GM18508 (cell line): Measurements from ENCODE around the gene CHEK2.
"Not testable (repeated sequence)": the region's sequence is repeated elsewhere in the genome, so short reads cannot be mapped to it uniquely, and the experiment has no call there.

Experiments used
- ATAC-seq: cut with Tn5 transposase; IDR thresholded peaks from one replicate; pipeline ENCODE4 v1.9.1; 2021; ENCODE audit warnings: moderate number of reproducible peaks; ENCODE audit not compliant: insufficient read depth, unreplicated experiment

CHEK2 gene

DNA sequence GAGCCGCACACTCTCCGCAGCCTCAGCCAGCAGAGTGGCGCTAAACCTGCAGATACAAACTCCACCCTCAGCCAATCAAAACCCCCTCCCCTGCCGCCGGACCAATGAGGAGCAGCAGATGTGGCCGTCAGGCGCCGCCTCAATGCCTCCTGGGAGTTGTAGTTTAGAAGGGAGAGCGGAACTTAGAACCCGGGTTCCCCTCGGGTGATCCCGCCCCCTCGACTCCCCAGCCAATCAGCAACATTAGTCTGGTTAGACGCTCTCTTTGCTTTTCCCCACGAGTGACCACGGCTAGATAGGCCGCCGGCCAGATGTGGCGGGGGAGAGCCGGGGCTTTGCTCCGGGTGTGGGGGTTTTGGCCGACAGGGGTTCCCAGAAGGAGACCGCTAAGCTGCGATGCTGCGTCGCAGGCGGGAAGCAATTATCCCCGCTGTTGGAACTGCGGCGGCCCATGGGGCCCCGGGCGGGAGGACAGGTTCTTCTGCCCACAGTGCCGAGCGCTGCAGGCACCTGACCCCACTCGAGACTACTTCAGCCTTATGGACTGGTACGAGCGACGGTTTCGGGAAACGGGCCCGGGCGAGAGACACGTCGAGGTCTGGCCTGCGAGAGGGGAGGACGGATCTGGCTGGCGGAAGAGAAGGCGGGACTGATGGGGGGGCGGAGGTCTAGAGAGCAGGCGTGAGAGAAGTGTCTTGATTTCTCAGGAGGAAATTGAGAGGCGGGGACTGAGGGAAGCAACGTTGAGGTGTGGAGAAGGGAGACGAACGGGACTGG, at the start of gene CHEK2, which contains the start of gene HSCB:
TSS of gene CHEK2 (minus strand) at position 36 of the 777 bp plus-strand sequence. CDS start 7,099 bp downstream, outside the sequence.
TSS of gene HSCB (plus strand) at position 255 of the 777 bp plus-strand sequence. CDS start at position 312, 57 bp downstream.
- ATAC-seq, result peak; percentile 87

DNA sequence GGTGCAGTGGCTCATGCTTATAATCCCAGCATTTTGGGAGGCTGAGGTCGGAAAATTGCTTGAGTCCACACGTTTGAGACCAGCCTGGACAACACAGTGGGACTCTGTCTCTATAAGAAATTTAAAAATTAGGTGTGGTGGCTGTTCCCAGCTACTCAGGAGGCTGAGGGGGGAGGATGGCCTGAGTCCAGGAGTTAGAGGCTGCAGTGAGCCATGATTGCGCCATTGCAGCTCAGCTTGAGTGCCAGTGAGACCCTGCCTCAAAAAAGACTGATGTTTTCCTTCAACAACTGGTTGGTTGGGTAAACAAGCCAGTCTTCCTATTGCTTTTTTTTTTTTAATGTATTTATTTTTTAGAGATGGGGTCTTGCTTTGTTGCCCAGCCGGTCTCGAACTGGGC, 49.5 kb upstream of the CHEK2 start:
- no peak for ATAC-seq

DNA sequence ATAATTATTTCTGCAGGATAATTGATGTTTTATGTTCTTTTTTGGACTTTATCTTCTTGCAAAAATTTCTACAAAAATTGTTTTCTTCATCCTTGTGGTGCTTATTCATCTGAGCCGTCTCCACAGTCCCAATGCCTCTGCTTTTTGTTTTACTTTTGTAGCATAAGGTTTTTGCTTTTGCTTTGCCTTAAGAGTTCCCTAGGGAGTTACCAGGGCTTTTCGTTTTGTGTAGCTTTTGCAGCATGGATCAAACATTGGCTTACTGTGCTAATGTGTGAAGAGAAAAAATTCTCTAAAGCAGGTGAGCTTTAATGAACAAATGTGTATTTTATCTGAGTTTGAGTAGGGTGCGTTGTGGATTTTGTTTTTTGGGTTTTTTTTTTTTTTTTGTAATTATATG, 47.0 kb upstream of the CHEK2 start:
- ATAC-seq, result no peak

- ATAC-seq, result no peak
Observed at GRCh38 chr22:28783786-28784671, 42.4 kb upstream of the CHEK2 start.

- no peak for ATAC-seq
Observed at GRCh38 chr22:28780296-28780695, 38.7 kb upstream of the CHEK2 start.

DNA sequence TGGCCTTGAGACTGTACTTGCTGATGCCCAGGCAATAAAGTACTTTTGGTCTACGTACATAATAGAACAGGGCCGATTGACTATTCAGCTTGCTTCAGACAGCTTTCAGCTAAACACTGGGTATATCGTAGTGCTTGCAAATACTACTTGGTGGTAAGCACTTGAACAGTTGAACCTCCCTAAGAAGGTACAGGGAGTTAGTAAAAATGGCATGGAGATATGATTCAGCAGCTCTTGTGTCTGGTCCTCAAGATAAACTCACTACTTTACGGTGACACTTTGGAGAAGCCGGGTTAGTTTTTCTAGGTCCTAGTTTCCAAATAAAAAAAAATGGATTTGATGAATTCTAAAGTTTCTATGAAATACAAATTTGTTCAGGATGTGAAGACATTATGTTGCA, 38.2 kb upstream of the CHEK2 start:
- no peak for ATAC-seq

DNA sequence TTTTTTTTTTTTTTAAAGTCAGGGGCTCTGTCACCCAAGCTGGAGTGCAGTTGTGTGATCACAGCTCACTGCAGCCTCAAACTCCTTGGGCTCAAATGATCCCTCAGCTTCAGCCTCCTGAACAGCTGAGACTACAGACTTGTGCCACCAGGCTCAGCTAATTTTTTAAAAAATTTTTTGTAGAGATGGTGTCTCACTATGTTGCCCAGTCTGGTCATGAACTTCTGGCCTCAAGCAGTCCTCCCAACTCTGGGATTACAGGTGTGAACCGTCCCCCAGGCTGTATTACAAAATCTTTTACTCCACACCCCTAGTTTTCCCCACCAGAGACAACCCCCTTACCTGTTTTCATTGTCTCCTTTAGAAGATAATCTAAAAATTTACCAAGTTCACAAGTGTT, 32.8 kb upstream of the CHEK2 start:
- no peak for ATAC-seq

- ATAC-seq, result no peak
Observed at GRCh38 chr22:28773461-28773867, 31.8 kb upstream of the CHEK2 start.

DNA sequence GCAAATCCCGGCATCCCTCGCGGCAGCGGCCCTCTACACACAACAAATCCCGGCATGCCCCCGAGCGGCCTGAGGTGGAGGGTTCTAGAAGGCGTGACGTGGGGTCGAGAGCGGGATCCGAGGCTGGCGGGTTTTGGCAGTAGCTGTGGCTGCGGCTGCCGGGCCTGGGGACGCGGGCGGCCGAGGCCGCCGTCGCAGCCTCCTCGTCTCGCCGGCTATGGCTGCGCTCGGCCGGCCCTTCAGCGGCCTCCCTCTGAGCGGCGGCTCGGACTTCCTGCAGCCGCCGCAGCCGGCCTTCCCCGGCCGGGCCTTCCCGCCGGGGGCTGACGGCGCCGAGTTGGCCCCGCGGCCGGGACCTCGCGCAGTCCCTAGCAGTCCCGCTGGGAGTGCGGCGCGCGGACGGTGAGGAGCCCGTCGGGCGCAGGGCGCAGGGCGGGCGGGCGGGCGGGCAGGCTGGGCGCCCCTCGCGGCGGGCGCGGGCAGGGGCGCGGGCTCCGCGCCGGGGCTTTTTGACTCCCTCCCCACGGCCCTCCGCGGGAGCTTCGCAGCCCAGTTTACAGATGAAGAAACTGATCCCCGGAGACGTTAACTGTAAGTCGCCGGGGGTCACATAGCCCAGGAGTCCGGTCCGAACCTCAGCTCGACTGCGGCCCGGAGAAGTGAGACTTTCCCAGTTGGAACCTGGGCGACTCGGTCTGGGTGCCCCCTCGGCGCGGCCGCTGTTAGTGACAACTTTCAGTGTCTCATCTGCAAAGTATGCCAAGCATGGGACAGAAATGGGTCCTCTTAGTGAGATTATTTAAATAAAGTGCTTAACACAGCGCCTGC, 31.2 kb upstream of the CHEK2 start, which contains the start of gene CCDC117:
TSS of gene CCDC117 (plus strand) at position 63 of the 828 bp plus-strand sequence. CDS start at position 218, 155 bp downstream.
- ATAC-seq, result peak; percentile 70

DNA sequence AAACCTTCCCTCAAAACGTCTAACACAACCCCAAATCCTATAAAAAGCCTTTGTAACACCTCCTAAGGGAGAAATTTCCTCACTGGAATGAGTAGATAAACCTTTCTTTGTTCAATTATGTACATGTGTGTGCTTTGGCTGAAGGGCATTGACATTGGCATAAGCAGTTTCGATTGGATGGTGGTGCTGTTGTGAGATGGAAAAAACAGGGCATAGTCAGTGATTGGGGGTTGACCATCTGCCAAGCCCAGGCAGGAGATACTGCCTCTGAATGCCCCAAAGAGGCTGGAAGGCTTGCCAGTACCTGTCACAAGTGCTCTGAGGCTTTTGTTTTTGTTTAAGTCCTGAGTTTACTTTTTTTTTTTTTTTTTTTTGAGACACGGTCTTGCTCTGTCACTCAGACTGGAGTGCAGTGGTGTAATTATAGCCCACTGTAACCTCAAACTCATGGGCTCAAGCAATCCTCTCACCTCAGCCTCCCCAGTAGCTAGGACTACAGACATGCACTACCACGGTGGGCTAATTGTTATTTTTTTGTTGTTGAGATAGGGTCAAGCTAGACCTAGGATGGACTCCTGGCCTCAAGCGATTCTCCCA, 29.7 kb upstream of the CHEK2 start:
- ATAC-seq, result no peak

DNA sequence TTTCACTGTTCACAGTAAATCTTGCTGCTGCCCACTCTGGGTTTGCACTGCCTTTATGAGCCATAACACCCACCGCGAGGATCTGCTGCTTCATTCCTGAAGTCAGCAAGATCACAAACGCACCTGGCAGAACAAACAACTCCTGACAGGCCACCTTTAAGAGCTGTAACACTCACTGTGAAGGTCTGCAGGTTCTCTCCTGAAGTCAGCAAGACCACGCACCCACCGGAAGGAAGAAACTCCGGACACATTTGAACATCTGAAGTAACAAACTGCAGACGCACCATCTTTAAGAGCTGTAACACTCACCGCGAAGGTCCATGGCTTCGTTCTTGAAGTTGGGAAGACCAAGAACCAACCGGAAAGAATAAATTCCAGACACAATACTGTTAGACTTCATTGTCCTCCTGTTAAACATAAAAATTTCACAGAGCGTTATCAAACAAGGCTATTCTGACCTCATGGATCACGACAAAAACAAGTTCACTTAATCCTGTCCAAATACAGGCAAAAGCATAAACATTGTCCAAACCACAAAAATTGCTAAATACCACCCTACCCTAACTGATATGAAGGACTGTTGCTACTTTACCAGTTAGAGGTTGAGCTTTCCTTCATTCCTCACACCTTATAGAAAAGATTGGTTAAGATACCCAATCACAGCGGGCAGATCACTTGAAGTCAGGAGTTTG, 27.9 kb upstream of the CHEK2 start:
- no peak for ATAC-seq

- no peak for ATAC-seq
Observed at GRCh38 chr22:28768701-28769393, 27.2 kb upstream of the CHEK2 start.

DNA sequence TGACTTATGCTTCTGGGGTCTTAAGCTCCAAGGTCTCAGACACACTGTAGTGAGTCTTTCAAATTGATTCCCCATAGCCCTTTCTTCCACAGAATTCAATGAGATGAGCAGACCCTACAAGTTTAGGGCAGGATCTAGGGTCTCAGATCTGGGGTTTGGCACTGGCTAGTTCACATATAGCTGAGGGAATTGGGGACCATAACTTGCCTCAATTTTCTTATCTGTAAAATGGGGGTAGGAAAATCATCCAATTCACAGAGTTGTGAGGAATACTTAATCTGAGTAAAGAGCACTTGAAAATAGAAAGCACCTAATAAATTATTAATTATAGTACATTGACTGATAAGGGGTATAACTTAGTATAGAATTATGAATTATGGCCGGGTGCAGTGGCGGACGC, 25.0 kb upstream of the CHEK2 start:
- ATAC-seq, result no peak

- not testable (repeated sequence) for ATAC-seq
Observed at GRCh38 chr22:28762000-28762399, 20.4 kb upstream of the CHEK2 start.

- no peak for ATAC-seq
Observed at GRCh38 chr22:28761449-28761755, 19.8 kb upstream of the CHEK2 start.

DNA sequence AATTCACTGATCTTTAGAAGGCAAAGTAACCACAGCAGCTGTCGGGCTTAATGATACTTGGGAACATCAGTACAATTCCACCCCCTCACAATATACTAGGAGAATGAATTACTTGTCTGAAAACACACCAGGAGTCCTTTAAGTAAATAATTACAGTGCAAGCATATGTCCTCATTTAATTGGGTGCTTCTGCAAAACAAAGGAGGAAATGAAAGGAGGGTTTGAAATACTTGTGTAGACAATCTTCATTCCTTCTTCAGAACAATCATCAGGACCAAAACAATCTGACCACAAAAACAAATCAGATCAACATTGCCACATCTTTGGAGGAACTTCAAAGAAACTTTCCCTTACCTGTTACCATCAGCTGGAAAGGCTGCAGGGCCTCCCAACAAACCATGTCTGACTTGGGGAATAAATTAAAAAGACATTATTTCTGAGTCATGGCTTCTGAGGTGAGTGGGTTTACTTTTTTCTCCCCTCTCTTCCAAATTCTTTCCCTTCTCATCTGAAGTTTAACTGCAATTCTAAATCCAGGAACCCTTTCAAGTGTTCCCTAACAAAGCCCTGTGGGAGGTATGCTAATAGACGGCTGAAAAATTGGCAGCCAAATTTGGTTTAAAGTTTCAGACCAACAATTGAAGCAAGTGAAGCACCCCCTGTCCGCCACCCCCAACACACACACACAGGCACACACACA, 18.4 kb upstream of the CHEK2 start:
- no peak for ATAC-seq

- not testable (repeated sequence) for ATAC-seq
Observed at GRCh38 chr22:28754512-28754911, 12.9 kb upstream of the CHEK2 start.

- ATAC-seq, result no peak
Observed at GRCh38 chr22:28750471-28750881, 8.9 kb upstream of the CHEK2 start.
